ENCODE data around the gene C20orf202.
"Not testable (repeated sequence)": the region's sequence is repeated elsewhere in the genome, so short reads cannot be mapped to it uniquely, and the experiment has no call there.

C20orf202 gene

GRCh38 chr20:1250282-1250681 is 47.0 kb downstream of the C20orf202 start:
- DNase-seq: not testable (repeated sequence)

DNA sequence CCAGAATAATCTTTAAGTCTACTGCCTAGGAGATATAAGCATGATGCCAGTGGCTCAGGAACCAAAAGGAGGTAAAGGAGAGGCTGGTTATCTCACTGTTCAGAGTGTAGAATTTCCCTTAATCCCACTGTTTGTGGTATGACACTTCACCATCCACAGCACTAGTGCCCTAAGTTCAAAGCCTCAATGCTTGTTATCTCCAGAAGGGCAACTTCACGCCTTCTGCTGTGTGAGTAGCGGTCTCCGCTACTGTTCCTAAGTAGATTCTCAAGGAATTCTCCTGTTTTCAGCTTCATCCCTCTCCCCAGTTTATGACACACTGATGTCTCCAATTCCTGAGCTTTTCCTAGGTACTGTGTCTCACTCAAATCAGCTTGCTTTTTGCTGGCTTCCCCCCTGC is 49.2 kb downstream of the C20orf202 start:
- DNase-seq: no peak

- DNase-seq: no peak
These were observed 51.0 kb downstream of the C20orf202 start for GRCh38 chr20:1254254-1254653.

GRCh38 chr20:1255675-1256074 is 52.4 kb downstream of the C20orf202 start:
- DNase-seq: peak; percentile 18
